Heart right ventricle (tissue), 16 donors: ENCODE measurements around the gene CEP152. TPM values are rescaled to one million over a fixed set of nuclear protein-coding genes. Genes with fewer than 3 reads are reported as not detected.
A peak's percentile ranks its signal among the peaks of the same experiment; 100 is the strongest.
"Not testable (repeated sequence)": the region's sequence is repeated elsewhere in the genome, so short reads cannot be mapped to it uniquely, and the experiment has no call there.

Source experiments
- ATAC-seq, 8 donors: fragments of 200-7000 bp; cut with Tn5 transposase; one replicate each; pipeline ENCODE4 v1.9.1; 2020; ENCODE audit warnings: mild to moderate bottlenecking in 8 of 8, moderate library complexity in 8 of 8, moderate number of reproducible peaks in 1 of 8
- DNase-seq, 2 donors: peaks; one replicate each; pipeline ENCODE4 v3.0.0-alpha.2; 2020
- H3K27ac ChIP-seq, 10 donors: fragments of 200-600 bp; sonication (generic) in 2 of 10; one replicate each; pipeline versions ENCODE4 v1.5.0 to v1.8.0; 2020 to 2022; ENCODE audit warnings: mild to moderate bottlenecking in 3 of 10
- H3K27me3 ChIP-seq, 7 donors: fragments of 200-600 bp; one replicate each; pipeline ENCODE4 v1.8.0; 2021 to 2022; ENCODE audit warnings: mild to moderate bottlenecking in 2 of 7
- H3K36me3 ChIP-seq, 9 donors: fragments of 200-600 bp; sonication (generic) in 1 of 9; one replicate each; pipeline versions ENCODE4 v1.5.0 to v1.8.0; 2020 to 2022; ENCODE audit warnings: mild to moderate bottlenecking in 2 of 9
- H3K4me1 ChIP-seq, 9 donors: fragments of 200-600 bp; sonication (generic) in 1 of 9; one replicate each; pipeline versions ENCODE4 v1.5.0 to v1.8.0; 2020 to 2022; ENCODE audit warnings: mild to moderate bottlenecking in 4 of 9
- H3K4me3 ChIP-seq, 10 donors: fragments of 200-600 bp; sonication (generic) in 2 of 10; one replicate each; pipeline versions ENCODE4 v1.5.0 to v1.8.0; 2020 to 2022; ENCODE audit warnings: mild to moderate bottlenecking in 7 of 10, moderate library complexity in 2 of 10
- H3K9me3 ChIP-seq, 11 donors: fragments of 200-600 bp in 10 of 11; sonication (generic) in 2 of 11; one replicate each; pipeline versions ENCODE4 v1.5.0 to v1.8.0; 2013 to 2022; ENCODE audit warnings: mild to moderate bottlenecking in 2 of 11, control low read depth in 1 of 11, moderate library complexity in 1 of 11
- WGBS, 2 donors: extraction: QIAGEN DNeasy Blood & Tissue Kit; methylation state at CpG; one replicate each; pipeline ENCODE4 v1.1.7; 2013; ENCODE audit warnings: inconsistent platforms in 1 of 2; 5-methylcytosine and 5-hydroxymethylcytosine counted together
- intact Hi-C, 10 donors: fragments of 100-400 bp; cut with DNase I; formaldehyde crosslinking; loops; one replicate each; pipeline versions ENCODE4 v1.11.1 to v1.14.2; 2022
- polyA plus RNA-seq, 2 donors: library from polyadenylated mRNA; stranded (reverse); fragments of 200-250 nt; gene quantifications; one replicate each; pipeline ENCODE4 v1.2.3, GENCODE V29; 2013
- total RNA-seq, 10 donors: library from RNA; stranded (reverse); fragmentation: NEBNext Ultra II Directional in 3 of 10; extraction: Animal tissue kit (Norgen Biotek cat#: 25700) in 3 of 10; gene quantifications; one replicate each; pipeline versions ENCODE4 v1.2.1 to v1.2.4, GENCODE V29; 2021 to 2023
- TF ChIP-seq, protein P1 (sequence below), 9 donors: fragments of 200-600 bp; sonication (generic) in 2 of 9; IDR thresholded peaks; one replicate each; pipeline versions ENCODE4 v1.5.0 to v1.8.0; 2021 to 2022; ENCODE audit warnings: antibody characterized with exemption in 9 of 9, mild to moderate bottlenecking in 5 of 9, moderate library complexity in 1 of 9
- donor health status: Arrhythmogenic right ventricular cardiomyopathy.
- donor health status: ischemic (EF 13 %, LVEDD 7.1; RV severe dilation, severe dysfunction).
- donor health status: healthy with polysubstance abuse.
- donor health status: DM: no; HTN: yes; CAD: no.
- donor health status: DM: no; HTN: no; CAD: no.
- donor health status: ischemic (EF 25% LVEDD 6.9; RV normal size, moderate dysfunction).
- donor health status: ischemic (EF 25% LVEDD 5.7; RV mildly dilated, moderate dysfunction).
- donor health status: healthy.
- donor health status: DM: yes; HTN: yes; CAD: no.
- donor health status: Ischemic cardiomyopathy.
- donor health status: ischemic (EF 35%, LVEDD 5.7; RV mildly dilated, moderate dysfunction).
- donor health status: nonischemic (EF 11% LVEDD 7.7; RV severe dilation, severe dysfunction).
- donor health status: DM: yes; HTN: yes; CAD: no.
- donor health status: PGD.
- donor health status: ischemic (EF 29% LVEDD 5.4; RV normal size, mild dysfunction).
- donor health status: nonischemic (EF 23%, LVEDD 6.1; RV moderate dilation, normal function).

Gene CEP152
- total and polyA plus RNA-seq, 12 donors = 0.51 to 1.8 (median 1.1) TPM

DNA sequence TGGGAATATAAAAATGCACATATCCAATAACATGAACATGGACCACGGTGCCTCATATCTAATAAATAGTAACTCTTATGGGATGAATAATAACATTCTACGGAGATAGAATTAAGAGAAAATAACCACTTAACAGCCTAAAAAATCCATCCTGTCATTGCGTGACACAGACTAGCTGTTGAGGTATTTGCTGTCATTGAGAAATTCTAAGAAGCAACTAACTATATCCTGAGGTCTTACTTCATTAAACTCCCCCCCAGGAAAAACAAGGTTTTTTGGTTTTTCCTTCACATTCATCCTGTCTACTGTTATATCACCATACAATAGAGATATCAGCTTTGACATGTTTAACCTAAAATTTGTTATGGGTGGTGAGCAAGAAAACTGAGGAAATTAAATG lies 14.3 kb downstream of the CEP152 start:
- Histone ChIP-seq H3K36me3 (peaks cover 0 to 22% (median 0%) of the 10 kb centered on the region in 9 donors), H3K27me3 (no peaks in the 10 kb centered on the region), H3K4me3 (peak overlapping the region in 2 of 10 donors; percentile 4 to 16), H3K27ac (peak overlapping the region in 3 of 10 donors; percentile 15 to 26 (median 16)), H3K4me1 (peaks cover 0 to 41% (median 5%) of the 10 kb centered on the region in 9 donors), H3K9me3 (no peaks in the 10 kb centered on the region)
- no peak for DNase-seq
- TF ChIP-seq, protein P1, sequence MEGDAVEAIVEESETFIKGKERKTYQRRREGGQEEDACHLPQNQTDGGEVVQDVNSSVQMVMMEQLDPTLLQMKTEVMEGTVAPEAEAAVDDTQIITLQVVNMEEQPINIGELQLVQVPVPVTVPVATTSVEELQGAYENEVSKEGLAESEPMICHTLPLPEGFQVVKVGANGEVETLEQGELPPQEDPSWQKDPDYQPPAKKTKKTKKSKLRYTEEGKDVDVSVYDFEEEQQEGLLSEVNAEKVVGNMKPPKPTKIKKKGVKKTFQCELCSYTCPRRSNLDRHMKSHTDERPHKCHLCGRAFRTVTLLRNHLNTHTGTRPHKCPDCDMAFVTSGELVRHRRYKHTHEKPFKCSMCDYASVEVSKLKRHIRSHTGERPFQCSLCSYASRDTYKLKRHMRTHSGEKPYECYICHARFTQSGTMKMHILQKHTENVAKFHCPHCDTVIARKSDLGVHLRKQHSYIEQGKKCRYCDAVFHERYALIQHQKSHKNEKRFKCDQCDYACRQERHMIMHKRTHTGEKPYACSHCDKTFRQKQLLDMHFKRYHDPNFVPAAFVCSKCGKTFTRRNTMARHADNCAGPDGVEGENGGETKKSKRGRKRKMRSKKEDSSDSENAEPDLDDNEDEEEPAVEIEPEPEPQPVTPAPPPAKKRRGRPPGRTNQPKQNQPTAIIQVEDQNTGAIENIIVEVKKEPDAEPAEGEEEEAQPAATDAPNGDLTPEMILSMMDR (IDR thresholded peaks at IDR 0.05) = no peak
- WGBS, 2 donors = 92 to 93% methylated on average over 3 of the region's 3 CpGs
- intact Hi-C loops = loop anchor here in 3 of 10 donors (5.0 to 10.0 kb wide), 2 partner anchors 142 to 439 kb away; no protein-coding TSS in a partner anchor
- no peak for ATAC-seq

DNA sequence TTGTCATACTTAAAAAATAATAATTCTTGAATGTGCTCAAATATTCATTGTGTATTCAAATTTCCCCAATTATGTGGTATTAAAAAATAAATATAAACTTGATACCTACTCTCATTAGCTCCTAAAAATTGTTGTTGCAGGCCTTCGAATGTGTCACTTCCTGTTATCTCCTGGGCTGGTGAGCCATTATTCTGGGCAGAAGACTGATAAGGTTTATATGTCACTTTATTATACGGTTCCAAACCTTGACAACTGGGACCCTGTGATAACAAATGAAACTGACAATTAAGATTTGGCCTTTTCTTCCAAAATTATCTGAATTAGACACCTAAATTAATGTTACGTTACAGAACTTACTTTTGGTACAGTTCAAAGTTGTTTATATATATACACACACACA lies 15.0 kb downstream of the CEP152 start:
- DNase-seq (no peak), ATAC-seq (no peak)
- Histone ChIP-seq H3K4me3 (no peak overlapping the region), H3K9me3 (no peaks in the 10 kb centered on the region), H3K4me1 (peaks cover 0 to 35% (median 5%) of the 10 kb centered on the region in 9 donors), H3K27ac (peak overlapping the region in 3 of 10 donors; percentile 21 to 87 (median 26)), H3K27me3 (no peaks in the 10 kb centered on the region), H3K36me3 (peaks cover 0 to 28% (median 0%) of the 10 kb centered on the region in 9 donors)
- WGBS, 2 donors = 84 to 93% methylated on average over 3 of the region's 3 CpGs
- TF ChIP-seq, protein P1 (IDR thresholded peaks at IDR 0.05) = no peak
- intact Hi-C loops = loop anchor here in 3 of 10 donors (5.0 to 10.0 kb wide), 2 partner anchors 141 to 439 kb away; no protein-coding TSS in a partner anchor

DNA sequence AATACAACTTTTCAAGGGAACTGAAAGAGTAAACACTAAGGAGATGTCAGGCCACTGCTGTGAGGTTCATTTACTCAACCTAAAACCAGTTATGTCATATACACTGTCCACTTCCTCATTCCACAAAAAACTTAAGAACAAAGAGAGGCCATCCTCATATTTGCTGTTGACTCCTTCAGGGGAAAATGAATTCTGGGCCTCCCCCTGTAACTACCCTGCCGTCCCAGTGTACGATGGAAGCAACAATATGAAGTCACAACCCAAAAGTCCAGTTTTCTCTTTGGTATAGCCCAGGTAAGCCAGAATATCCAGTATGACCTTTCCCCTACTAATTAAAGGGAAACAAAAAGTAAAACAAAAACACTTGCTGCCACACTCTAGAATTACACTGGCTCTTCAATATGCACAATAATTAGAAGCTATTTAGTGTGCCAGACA lies 16.2 kb downstream of the CEP152 start:
- intact Hi-C loops = loop anchor here in 3 of 10 donors (5.0 to 10.0 kb wide), 2 partner anchors 140 to 437 kb away; no protein-coding TSS in a partner anchor
- Histone ChIP-seq H3K36me3 (peaks cover 0 to 40% (median 0%) of the 10 kb centered on the region in 9 donors), H3K27me3 (no peaks in the 10 kb centered on the region), H3K9me3 (no peaks in the 10 kb centered on the region), H3K4me1 (peaks cover 0 to 30% (median 5%) of the 10 kb centered on the region in 9 donors), H3K4me3 (peak overlapping the region in 2 of 10 donors; percentile 5 to 11), H3K27ac (peak overlapping the region in 6 of 10 donors; percentile 22 to 87 (median 35))
- ATAC-seq (peak in 5 of 8 donors; percentile 42 to 70 (median 52)), DNase-seq (no peak)
- TF ChIP-seq, protein P1 (IDR thresholded peaks at IDR 0.05) = no peak
- WGBS, 2 donors = 81 to 88% methylated on average over 2 of the region's 2 CpGs

DNA sequence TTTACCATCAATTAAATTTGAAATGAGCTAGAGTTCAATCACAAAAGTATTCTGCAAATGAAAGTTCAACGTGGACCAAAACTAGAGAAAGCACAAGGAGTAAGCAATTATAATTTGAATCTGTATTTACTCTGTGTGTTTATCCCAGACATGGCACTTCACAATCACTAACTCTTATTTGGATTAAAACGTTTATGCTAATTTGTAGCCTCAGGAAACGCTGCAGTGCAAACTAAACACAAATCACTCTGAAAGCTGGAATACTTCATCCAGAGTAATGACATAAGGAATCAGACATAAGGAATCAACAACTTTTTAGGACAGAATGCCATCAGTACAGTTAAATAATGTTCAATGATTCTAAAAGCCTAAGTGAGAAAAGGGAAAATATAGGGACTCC lies 18.5 kb downstream of the CEP152 start:
- H3K36me3 ChIP-seq = peaks cover 0 to 57% (median 0%) of the 10 kb centered on the region in 9 donors
- no peaks in the 10 kb centered on the region for H3K27me3 ChIP-seq
- ATAC-seq = no peak
- no peak overlapping the region for H3K27ac ChIP-seq
- DNase-seq = no peak
- TF ChIP-seq, protein P1 (IDR thresholded peaks at IDR 0.05) = no peak
- intact Hi-C loops = loop anchor here in 1 of 10 donors (10.0 kb wide), 1 partner anchor 138 kb away; no protein-coding TSS in a partner anchor
- peaks cover 0 to 30% (median 5%) of the 10 kb centered on the region in 9 donors for H3K4me1 ChIP-seq
- 74 to 81% methylated on average over 3 of the region's 3 CpGs for whole genome bisulfite sequencing, 2 donors
- no peak overlapping the region for H3K4me3 ChIP-seq
- H3K9me3 ChIP-seq = no peaks in the 10 kb centered on the region

DNA sequence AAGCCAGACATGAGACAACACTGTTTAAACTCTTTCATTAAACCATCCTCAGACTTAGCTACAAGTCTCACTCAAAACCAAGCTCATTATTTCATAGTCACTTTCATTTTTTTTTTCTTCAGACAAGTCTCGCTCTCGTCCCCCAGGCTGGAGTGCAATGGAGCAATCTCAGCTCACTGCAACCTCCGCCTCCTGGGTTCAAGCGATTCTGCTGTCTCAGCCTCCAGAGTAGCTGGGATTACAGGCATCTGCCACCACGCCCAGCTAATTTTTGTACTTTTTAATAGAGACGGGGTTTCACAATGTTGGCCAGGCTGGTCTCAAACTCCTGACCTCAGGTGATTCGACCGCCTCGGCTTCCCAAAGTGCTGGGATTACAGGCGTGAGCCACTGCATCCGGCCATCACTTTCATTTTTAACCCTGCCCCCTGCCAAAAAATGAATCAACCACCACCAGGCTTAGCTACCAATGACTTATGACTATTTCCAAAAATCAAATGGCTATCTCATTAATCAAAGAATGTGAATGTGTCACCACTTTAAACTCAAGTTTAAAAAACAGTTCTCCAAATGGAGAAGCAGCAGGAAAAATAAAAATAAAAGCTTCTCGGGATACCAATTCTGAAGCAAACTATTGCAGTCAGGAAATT lies 20.3 kb downstream of the CEP152 start:
- H3K36me3 ChIP-seq = peaks cover 0 to 57% (median 0%) of the 10 kb centered on the region in 9 donors
- 95 to 97% methylated on average over 12 of the region's 12 CpGs for WGBS, 2 donors
- H3K4me3 ChIP-seq, DNase-seq, ATAC-seq, H3K9me3 ChIP-seq, H3K27me3 ChIP-seq, H3K27ac ChIP-seq: not testable (repeated sequence)
- intact Hi-C loops = loop anchor here in 1 of 10 donors (10.0 kb wide), 1 partner anchor 136 kb away; no protein-coding TSS in a partner anchor
- H3K4me1 ChIP-seq = peaks cover 0 to 17% (median 0%) of the 10 kb centered on the region in 9 donors
